Upper lobe of left lung (tissue), 4 donors: ENCODE data around the gene SBSN.

Experiments
- EP300 ChIP-seq, 4 donors: sonication (generic); formaldehyde crosslinking; IDR thresholded peaks; one replicate each; pipeline ENCODE4 v1.5.1; 2017; ENCODE audit warnings: antibody characterized with exemption in 4 of 4, control low read depth in 2 of 4
- POLR2A ChIP-seq, 4 donors: fragments of 450-650 bp; IDR thresholded peaks; one replicate each; pipeline ENCODE4 v1.5.1; 2016 to 2017; ENCODE audit warnings: antibody characterized with exemption in 4 of 4, mild to moderate bottlenecking in 2 of 4
- POLR2AphosphoS5 ChIP-seq, 2 donors: sonication (generic); formaldehyde crosslinking; IDR thresholded peaks; one replicate each; pipeline ENCODE4 v1.5.1; 2017; ENCODE audit warnings: antibody characterized with exemption in 2 of 2
- TF ChIP-seq, protein P1 (sequence below), 6 experiments: fragments of 450-650 bp in 4 of 6; fragments of 200-600 bp in 2 of 6; sonication (generic) in 2 of 6; IDR thresholded peaks; one replicate each; pipeline ENCODE4 v1.5.1; 2016 to 2019; ENCODE audit warnings: antibody characterized with exemption in 6 of 6

DNA sequence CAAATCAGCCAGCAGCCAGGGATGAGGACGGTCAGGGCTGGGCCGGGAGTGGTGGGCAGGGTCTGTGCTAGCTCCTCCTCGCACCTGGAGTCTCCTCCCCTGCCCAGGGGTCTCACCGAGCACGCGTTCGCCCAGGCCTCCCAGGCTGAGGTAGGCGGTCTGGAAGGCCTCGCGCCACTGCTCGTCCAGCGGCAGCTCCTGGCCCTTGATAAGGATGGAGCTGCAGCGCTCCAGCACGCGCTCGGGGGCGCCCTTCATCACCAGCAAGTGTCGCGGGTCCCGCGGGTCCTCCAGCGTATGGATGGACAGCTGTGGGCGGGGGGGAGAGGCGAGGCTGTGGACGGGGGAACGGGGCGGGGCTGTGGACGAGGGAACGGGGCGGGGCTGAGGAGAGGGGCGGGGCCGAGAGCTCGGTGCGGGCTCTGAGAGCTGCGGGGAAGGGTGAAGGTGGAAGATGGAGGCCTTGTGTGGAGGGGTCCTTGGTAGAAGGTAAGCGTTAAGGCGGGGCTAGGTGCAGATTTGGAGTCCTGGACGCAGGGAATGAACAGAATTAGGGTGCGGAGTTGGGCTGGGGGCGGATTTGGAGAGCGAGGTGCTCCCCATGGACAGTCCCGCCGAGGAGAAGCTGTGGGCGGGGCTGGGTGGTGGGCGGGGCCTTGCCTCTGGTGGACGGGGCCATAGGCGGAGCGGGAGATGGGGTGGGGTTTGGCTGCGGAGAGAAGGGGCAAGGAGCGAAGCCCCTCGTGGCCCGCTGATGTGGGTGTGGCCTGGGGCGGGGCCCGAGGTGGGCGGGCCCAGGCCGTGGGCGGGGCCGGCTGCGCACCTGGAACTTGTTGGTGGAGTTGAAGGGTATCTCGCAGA lies 29.7 kb upstream of the SBSN start:
- TF ChIP-seq, protein P1, sequence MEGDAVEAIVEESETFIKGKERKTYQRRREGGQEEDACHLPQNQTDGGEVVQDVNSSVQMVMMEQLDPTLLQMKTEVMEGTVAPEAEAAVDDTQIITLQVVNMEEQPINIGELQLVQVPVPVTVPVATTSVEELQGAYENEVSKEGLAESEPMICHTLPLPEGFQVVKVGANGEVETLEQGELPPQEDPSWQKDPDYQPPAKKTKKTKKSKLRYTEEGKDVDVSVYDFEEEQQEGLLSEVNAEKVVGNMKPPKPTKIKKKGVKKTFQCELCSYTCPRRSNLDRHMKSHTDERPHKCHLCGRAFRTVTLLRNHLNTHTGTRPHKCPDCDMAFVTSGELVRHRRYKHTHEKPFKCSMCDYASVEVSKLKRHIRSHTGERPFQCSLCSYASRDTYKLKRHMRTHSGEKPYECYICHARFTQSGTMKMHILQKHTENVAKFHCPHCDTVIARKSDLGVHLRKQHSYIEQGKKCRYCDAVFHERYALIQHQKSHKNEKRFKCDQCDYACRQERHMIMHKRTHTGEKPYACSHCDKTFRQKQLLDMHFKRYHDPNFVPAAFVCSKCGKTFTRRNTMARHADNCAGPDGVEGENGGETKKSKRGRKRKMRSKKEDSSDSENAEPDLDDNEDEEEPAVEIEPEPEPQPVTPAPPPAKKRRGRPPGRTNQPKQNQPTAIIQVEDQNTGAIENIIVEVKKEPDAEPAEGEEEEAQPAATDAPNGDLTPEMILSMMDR (IDR thresholded peaks at IDR 0.05), result no peak
- TF ChIP-seq POLR2A (IDR thresholded peaks at IDR 0.05) (no peak), POLR2AphosphoS5 (IDR thresholded peaks at IDR 0.05) (no peak), EP300 (IDR thresholded peaks at IDR 0.05) (no peak)
